HL-60 (cell line): ENCODE results near the gene VENTX.

ENCODE experiments used
- DNase-seq, 2 experiments: peaks; one replicate each; pipeline ENCODE4 v3.0.0-alpha.2; 2010 to 2020; ENCODE audit warnings: low read depth in 1 of 2, low spot score in 1 of 2
- H3K27ac ChIP-seq: fragments of 250-450 bp; sonication (Bioruptor Pico); replicated peaks from 2 replicates; pipeline ENCODE4 v1.5.1; 2020; ENCODE audit warnings: mild to moderate bottlenecking, moderate library complexity
- H3K27me3 ChIP-seq: fragments of 250-450 bp; sonication (Bioruptor Pico); 2 replicates; pipeline ENCODE4 v1.5.1; 2021; ENCODE audit warnings: mild to moderate bottlenecking, moderate library complexity; ENCODE audit not compliant: insufficient read depth, poor library complexity, severe bottlenecking
- H3K4me3 ChIP-seq: replicated peaks from 2 replicates; pipeline ENCODE4 v1.5.1; 2011; ENCODE audit warnings: mild to moderate bottlenecking, control low read depth, low read length; ENCODE audit not compliant: insufficient read depth
- GABPA ChIP-seq: IDR thresholded peaks from 2 replicates; pipeline ENCODE4 v1.6.1; 2012; ENCODE audit warnings: low read depth
- POLR2AphosphoS5 ChIP-seq: IDR thresholded peaks from 2 replicates; pipeline ENCODE4 v1.6.1; 2012; ENCODE audit warnings: low read depth
- SPI1 ChIP-seq: IDR thresholded peaks from 2 replicates; pipeline ENCODE4 v1.6.1; 2012; ENCODE audit warnings: low read depth, mild to moderate bottlenecking, borderline replicate concordance
- TF ChIP-seq, protein P1 (sequence below): IDR thresholded peaks from one replicate; pipeline ENCODE4 v1.5.1; 2011; ENCODE audit warnings: low read length, control low read depth, inconsistent platforms; ENCODE audit not compliant: insufficient read depth
- TF ChIP-seq, protein P2 (sequence below): IDR thresholded peaks from 2 replicates; pipeline ENCODE4 v1.6.1; 2012; ENCODE audit warnings: low read depth; ENCODE audit not compliant: insufficient replicate concordance

VENTX gene

DNA sequence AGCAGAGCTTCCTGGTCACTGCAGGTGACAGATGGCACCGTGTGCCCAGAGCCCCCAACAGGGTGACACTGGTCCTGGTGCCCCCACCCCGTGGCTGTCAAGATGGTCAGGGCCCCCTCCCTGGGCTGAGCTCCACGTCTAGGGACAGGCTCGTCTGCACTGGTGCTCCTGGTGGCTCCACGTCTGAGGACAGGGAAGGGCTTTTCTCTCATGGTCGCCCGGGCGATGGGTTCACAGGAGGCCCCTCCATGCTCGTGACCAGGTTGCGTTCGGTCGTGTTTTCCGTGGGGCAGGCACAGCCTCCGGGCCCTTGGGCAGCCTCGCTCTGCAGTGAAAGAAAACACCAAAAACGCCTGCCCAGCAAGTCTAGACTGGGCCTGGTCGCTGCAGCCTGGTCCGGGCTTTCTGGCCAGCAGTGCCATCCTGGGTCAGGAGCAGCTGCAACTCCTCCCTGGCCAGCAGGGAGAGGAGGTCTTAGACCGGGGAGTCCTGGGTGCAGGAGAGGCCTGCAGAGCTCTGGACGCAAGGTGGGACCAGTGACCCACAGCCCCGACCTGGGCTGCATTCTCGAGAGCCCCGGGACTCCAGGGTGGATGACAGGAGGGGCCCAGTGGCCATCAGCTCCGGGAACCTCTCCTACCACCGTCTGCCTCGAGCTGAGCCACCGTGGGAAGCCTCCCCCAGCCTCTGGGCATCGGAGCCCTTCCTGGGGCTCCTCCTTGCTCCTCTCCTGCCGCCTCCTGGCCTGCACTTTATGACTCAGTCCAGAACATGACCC, 35.5 kb upstream of the VENTX start:
- H3K4me3 ChIP-seq = no peak overlapping the region
- TF ChIP-seq POLR2AphosphoS5 (no peak), GABPA (no peak), SPI1 (no peak)
- TF ChIP-seq, protein P1, sequence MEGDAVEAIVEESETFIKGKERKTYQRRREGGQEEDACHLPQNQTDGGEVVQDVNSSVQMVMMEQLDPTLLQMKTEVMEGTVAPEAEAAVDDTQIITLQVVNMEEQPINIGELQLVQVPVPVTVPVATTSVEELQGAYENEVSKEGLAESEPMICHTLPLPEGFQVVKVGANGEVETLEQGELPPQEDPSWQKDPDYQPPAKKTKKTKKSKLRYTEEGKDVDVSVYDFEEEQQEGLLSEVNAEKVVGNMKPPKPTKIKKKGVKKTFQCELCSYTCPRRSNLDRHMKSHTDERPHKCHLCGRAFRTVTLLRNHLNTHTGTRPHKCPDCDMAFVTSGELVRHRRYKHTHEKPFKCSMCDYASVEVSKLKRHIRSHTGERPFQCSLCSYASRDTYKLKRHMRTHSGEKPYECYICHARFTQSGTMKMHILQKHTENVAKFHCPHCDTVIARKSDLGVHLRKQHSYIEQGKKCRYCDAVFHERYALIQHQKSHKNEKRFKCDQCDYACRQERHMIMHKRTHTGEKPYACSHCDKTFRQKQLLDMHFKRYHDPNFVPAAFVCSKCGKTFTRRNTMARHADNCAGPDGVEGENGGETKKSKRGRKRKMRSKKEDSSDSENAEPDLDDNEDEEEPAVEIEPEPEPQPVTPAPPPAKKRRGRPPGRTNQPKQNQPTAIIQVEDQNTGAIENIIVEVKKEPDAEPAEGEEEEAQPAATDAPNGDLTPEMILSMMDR = no peak
- TF ChIP-seq, protein P2, sequence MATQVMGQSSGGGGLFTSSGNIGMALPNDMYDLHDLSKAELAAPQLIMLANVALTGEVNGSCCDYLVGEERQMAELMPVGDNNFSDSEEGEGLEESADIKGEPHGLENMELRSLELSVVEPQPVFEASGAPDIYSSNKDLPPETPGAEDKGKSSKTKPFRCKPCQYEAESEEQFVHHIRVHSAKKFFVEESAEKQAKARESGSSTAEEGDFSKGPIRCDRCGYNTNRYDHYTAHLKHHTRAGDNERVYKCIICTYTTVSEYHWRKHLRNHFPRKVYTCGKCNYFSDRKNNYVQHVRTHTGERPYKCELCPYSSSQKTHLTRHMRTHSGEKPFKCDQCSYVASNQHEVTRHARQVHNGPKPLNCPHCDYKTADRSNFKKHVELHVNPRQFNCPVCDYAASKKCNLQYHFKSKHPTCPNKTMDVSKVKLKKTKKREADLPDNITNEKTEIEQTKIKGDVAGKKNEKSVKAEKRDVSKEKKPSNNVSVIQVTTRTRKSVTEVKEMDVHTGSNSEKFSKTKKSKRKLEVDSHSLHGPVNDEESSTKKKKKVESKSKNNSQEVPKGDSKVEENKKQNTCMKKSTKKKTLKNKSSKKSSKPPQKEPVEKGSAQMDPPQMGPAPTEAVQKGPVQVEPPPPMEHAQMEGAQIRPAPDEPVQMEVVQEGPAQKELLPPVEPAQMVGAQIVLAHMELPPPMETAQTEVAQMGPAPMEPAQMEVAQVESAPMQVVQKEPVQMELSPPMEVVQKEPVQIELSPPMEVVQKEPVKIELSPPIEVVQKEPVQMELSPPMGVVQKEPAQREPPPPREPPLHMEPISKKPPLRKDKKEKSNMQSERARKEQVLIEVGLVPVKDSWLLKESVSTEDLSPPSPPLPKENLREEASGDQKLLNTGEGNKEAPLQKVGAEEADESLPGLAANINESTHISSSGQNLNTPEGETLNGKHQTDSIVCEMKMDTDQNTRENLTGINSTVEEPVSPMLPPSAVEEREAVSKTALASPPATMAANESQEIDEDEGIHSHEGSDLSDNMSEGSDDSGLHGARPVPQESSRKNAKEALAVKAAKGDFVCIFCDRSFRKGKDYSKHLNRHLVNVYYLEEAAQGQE = no peak
- H3K27me3 ChIP-seq = peaks cover under 1% of the 10 kb centered on the region
- H3K27ac ChIP-seq = no peak overlapping the region
- DNase-seq = no peak

DNA sequence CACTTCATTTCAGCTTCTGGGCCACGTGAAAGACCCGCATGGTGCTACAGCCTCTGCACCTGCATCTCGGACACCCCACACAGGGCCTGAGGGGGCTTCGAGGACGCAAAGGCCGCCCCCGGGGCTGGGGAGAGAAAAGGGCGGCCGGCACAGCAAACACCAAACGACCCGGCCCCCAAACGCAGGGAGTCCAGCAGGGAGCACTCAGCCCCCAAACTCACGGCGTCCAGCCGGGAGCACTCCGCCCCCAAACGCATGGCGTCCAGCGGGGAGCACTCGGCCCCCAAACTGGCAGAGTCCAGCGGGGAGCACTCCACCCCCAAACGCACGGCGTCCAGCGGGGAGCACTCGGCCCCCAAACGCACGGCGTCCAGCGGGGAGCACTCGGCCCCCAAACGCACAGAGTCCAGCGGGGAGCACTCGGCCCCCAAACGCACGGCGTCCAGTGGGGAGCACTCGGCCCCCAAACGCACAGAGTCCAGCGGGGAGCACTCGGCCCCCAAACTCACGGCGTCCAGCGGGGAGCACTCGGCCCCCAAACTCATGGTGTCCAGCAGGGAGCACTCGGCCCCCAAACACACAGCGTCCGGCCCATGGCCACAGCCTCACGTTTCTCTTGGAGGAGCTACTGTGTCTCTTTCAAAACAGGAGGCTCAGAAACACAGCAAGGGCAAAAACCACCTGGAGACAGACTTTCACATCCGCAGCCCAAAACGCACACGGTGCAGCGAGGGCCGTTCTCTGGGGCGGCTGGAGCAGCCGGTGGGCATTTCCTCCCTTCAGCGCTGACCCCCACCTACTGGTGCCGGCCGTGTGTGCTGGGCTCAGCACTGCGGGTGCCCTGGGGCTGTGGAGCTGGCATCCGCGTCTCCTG, 34.6 kb upstream of the VENTX start:
- Histone ChIP-seq H3K4me3 (no peak overlapping the region), H3K27ac (no peak overlapping the region), H3K27me3 (no peaks in the 10 kb centered on the region)
- DNase-seq = no peak
- TF ChIP-seq GABPA (no peak), SPI1 (no peak), POLR2AphosphoS5 (no peak)
- TF ChIP-seq, protein P1 = no peak
- TF ChIP-seq, protein P2 = no peak

DNA sequence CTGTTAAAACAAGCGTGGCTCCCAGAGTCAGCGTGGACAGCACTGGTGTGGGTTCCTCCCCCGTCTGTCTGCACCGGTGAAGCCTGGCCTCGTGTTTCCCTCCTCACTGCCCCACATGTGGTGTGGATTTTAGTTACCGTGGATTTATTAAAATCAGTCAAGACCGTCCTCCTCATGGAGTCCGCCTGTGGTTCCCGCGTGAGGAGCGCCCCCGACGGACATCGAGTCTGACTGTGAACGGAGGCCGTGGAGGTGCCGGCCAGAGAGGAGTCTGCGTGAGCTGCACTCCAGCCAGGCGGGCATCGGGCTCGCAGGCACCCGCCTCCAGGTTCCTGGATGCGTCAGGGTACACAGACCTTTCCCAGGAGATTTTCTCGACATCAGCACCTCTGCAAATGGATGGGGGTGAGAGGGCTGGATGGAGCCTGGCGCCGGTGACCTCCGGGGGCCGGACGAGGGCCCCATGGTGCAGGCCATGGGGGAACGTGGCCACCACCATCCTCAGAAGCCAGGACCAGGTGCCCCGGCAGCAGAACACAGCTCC, 33.9 kb upstream of the VENTX start:
- H3K27me3 ChIP-seq = no peaks in the 10 kb centered on the region
- H3K27ac ChIP-seq = no peak overlapping the region
- no peak for DNase-seq
- no peak for TF ChIP-seq SPI1
- no peak for TF ChIP-seq GABPA
- TF ChIP-seq, protein P2 = no peak
- TF ChIP-seq, protein P1 = no peak
- TF ChIP-seq POLR2AphosphoS5 = no peak
- H3K4me3 ChIP-seq = no peak overlapping the region
